Hepatocyte (in vitro differentiated cells): ENCODE measurements around the gene TRIM10. TPM values are rescaled to one million over a fixed set of nuclear protein-coding genes. Genes with fewer than 3 reads are reported as not detected.

Experiments used
- DNase-seq: peaks from one replicate; pipeline ENCODE4 v3.0.0-alpha.2; 2016; ENCODE audit warnings: low spot score
- H2AFZ ChIP-seq: fragments of 200-600 bp; sonication (generic); 2 replicates; pipeline ENCODE4 v1.6.0; 2016; ENCODE audit warnings: antibody characterized with exemption, mild to moderate bottlenecking
- H3K27ac ChIP-seq: fragments of 200-600 bp; sonication (generic); 2 replicates; pipeline ENCODE4 v1.5.1; 2016; ENCODE audit warnings: mild to moderate bottlenecking
- H3K27me3 ChIP-seq: fragments of 200-600 bp; sonication (generic); 2 replicates; pipeline ENCODE4 v1.6.1; 2016
- H3K36me3 ChIP-seq: fragments of 200-600 bp; sonication (generic); replicated peaks from 2 replicates; pipeline ENCODE4 v1.5.1; 2016; ENCODE audit warnings: low read depth; ENCODE audit not compliant: insufficient read depth
- H3K4me1 ChIP-seq: fragments of 200-600 bp; sonication (generic); 2 replicates; pipeline ENCODE4 v1.5.1; 2016; ENCODE audit warnings: mild to moderate bottlenecking, moderate library complexity; ENCODE audit not compliant: insufficient read depth
- H3K4me2 ChIP-seq: fragments of 200-600 bp; sonication (generic); 2 replicates; pipeline ENCODE4 v1.6.0; 2016
- H3K4me3 ChIP-seq: fragments of 200-600 bp; sonication (generic); 2 replicates; pipeline ENCODE4 v1.5.1; 2016; ENCODE audit warnings: mild to moderate bottlenecking
- H3K79me2 ChIP-seq: fragments of 200-600 bp; sonication (generic); 2 replicates; pipeline ENCODE4 v1.6.0; 2017; ENCODE audit warnings: mild to moderate bottlenecking
- H3K9me2 ChIP-seq: fragments of 200-600 bp; sonication (generic); replicated peaks from 2 replicates; pipeline ENCODE4 v1.6.0; 2017; ENCODE audit warnings: mild to moderate bottlenecking; ENCODE audit not compliant: insufficient read depth
- H3K9me3 ChIP-seq: fragments of 200-600 bp; sonication (generic); 2 replicates; pipeline ENCODE4 v1.5.1; 2016; ENCODE audit warnings: low read depth, mild to moderate bottlenecking
- H4K20me1 ChIP-seq: fragments of 200-600 bp; sonication (generic); 2 replicates; pipeline ENCODE4 v1.6.0; 2016; ENCODE audit warnings: mild to moderate bottlenecking; ENCODE audit not compliant: insufficient read depth, poor library complexity, severe bottlenecking
- CTCF ChIP-seq: fragments of 200-600 bp; sonication (generic); IDR thresholded peaks from 2 replicates; pipeline ENCODE4 v1.5.1; 2016; ENCODE audit warnings: antibody characterized with exemption, mild to moderate bottlenecking; ENCODE audit not compliant: poor library complexity
- EZH2 ChIP-seq: fragments of 200-600 bp; sonication (generic); IDR thresholded peaks from 2 replicates; pipeline ENCODE4 v1.6.1; 2016; ENCODE audit warnings: antibody characterized with exemption, mild to moderate bottlenecking, borderline replicate concordance
- EZH2phosphoT487 ChIP-seq: fragments of 200-600 bp; sonication (generic); IDR thresholded peaks from one replicate; pipeline ENCODE4 v1.6.1; 2018; ENCODE audit warnings: antibody characterized with exemption, mild to moderate bottlenecking, low read depth, moderate library complexity; ENCODE audit not compliant: unreplicated experiment, severe bottlenecking
- WGBS: methylation state at CpG from one replicate; pipeline ENCODE4 v1.1.6; 2016; ENCODE audit warnings: low lambda C conversion rate; ENCODE audit errors: missing lambda C conversion rate; 5-methylcytosine and 5-hydroxymethylcytosine counted together
- polyA plus RNA-seq: library from polyadenylated mRNA; unstranded; fragments of >200 nt; fragmentation: Nextera tagmentation; extraction: Ambion mirVana; gene quantifications from 2 replicates; pipeline ENCODE4 v1.2.1, GENCODE V29; 2016
- total RNA-seq: library from RNA; depleted of rRNA; stranded (reverse); fragments of >200 nt; gene quantifications from 2 replicates; pipeline ENCODE4 v1.2.3, GENCODE V29; 2014

The TRIM10 gene
- total and polyA plus RNA-seq, 2 experiments from 2014 or later: 0.27 to 1.1 TPM

GRCh38 chr6:30116724-30117123, 44.3 kb downstream of the TRIM10 start:
- Histone ChIP-seq H3K4me2 (no peak overlapping the region), H3K9me2 (no peaks in the 10 kb centered on the region), H2AFZ (no peak overlapping the region), H3K27ac (no peak overlapping the region), H3K36me3 (no peaks in the 10 kb centered on the region), H3K79me2 (no peaks in the 10 kb centered on the region), H3K4me1 (peaks cover 17% of the 10 kb centered on the region), H4K20me1 (no peaks in the 10 kb centered on the region), H3K4me3 (no peak overlapping the region), H3K27me3 (peaks cover 10% of the 10 kb centered on the region), H3K9me3 (no peaks in the 10 kb centered on the region)
- WGBS: 83% methylated on average over 6 of the region's 6 CpGs
- TF ChIP-seq CTCF (no peak), EZH2 (no peak), EZH2phosphoT487 (no peak)
- DNase-seq: no peak

- WGBS: 81% methylated on average over 1 of the region's 1 CpG
- Histone ChIP-seq H3K27me3 (peaks cover 24% of the 10 kb centered on the region), H3K27ac (peak overlapping the region; percentile 84), H3K9me2 (no peaks in the 10 kb centered on the region), H3K9me3 (no peaks in the 10 kb centered on the region), H3K36me3 (no peaks in the 10 kb centered on the region), H3K4me3 (no peak overlapping the region), H3K4me2 (peak overlapping the region; percentile 60), H3K79me2 (no peaks in the 10 kb centered on the region), H4K20me1 (no peaks in the 10 kb centered on the region), H3K4me1 (peaks cover 10% of the 10 kb centered on the region), H2AFZ (no peak overlapping the region)
- TF ChIP-seq EZH2 (no peak), CTCF (no peak), EZH2phosphoT487 (no peak)
- no peak for DNase-seq
Observed at GRCh38 chr6:30113841-30114240, 47.2 kb downstream of the TRIM10 start.

GRCh38 chr6:30113003-30113759, 47.8 kb downstream of the TRIM10 start, which contains the start of gene TRIM31:
TSS of gene TRIM31 (minus strand) at chr6:30113090. CDS start at chr6:30112805, 285 bp downstream.
- H3K9me2 ChIP-seq: no peaks in the 10 kb centered on the region
- no peaks in the 10 kb centered on the region for H3K79me2 ChIP-seq
- WGBS: 78% methylated on average over 3 of the region's 3 CpGs
- H3K36me3 ChIP-seq: no peaks in the 10 kb centered on the region
- H3K9me3 ChIP-seq: no peaks in the 10 kb centered on the region
- no peak for DNase-seq
- peak within 1 kb of the TSS; percentile 84 for H3K27ac ChIP-seq
- no peaks in the 10 kb centered on the region for H4K20me1 ChIP-seq
- TF ChIP-seq EZH2phosphoT487 (no peak), CTCF (no peak), EZH2 (no peak)
- H3K4me2 ChIP-seq: peak within 1 kb of the TSS; percentile 60
- no peak within 1 kb of the TSS for H2AFZ ChIP-seq
- H3K4me3 ChIP-seq: no peak within 1 kb of the TSS
- H3K27me3 ChIP-seq: peaks cover 24% of the 10 kb centered on the region
- peaks cover 10% of the 10 kb centered on the region for H3K4me1 ChIP-seq
